Measurements from ENCODE around the gene NAA50.

NAA50 gene

GRCh38 chr3:113753376-113753985, 7.4 kb upstream of the NAA50 start:
- DNase-seq: no peak
- Mint-ChIP-seq H3K4me1 (ENCODE audit: low read depth) (peaks cover 25% of the 10 kb centered on the region), H3K4me3 (no peak overlapping the region), H3K27ac (no peak overlapping the region), H3K9me3 (peaks cover 4% of the 10 kb centered on the region), H3K36me3 (ENCODE audit: low read depth) (peaks cover 8% of the 10 kb centered on the region), H3K27me3 (no peaks in the 10 kb centered on the region)

- Mint-ChIP-seq H3K4me1 (ENCODE audit: low read depth) (peaks cover 38% of the 10 kb centered on the region), H3K4me3 (no peak overlapping the region), H3K36me3 (ENCODE audit: low read depth) (peaks cover 14% of the 10 kb centered on the region), H3K27ac (no peak overlapping the region), H3K9me3 (no peaks in the 10 kb centered on the region), H3K27me3 (no peaks in the 10 kb centered on the region)
- no peak for DNase-seq
Measured at GRCh38 chr3:113751141-113751540, 5.1 kb upstream of the NAA50 start.

GRCh38 chr3:113747283-113748046, 1.4 kb upstream of the NAA50 start:
- Mint-ChIP-seq H3K36me3 (ENCODE audit: low read depth) (peaks cover 47% of the 10 kb centered on the region), H3K4me3 (peak overlapping the region; percentile 99), H3K27me3 (no peaks in the 10 kb centered on the region), H3K9me3 (no peaks in the 10 kb centered on the region), H3K4me1 (ENCODE audit: low read depth) (peaks cover 59% of the 10 kb centered on the region), H3K27ac (peak overlapping the region; percentile 100)
- DNase-seq: peak; percentile 53

- peaks cover 66% of the 10 kb centered on the region for H3K4me1 Mint-ChIP-seq (ENCODE audit: low read depth)
- peak within 1 kb of the TSS; percentile 100 for H3K27ac Mint-ChIP-seq
- no peaks in the 10 kb centered on the region for H3K9me3 Mint-ChIP-seq
- DNase-seq: peak; percentile 82
- peak within 1 kb of the TSS; percentile 99 for H3K4me3 Mint-ChIP-seq
- peaks cover 54% of the 10 kb centered on the region for H3K36me3 Mint-ChIP-seq (ENCODE audit: low read depth)
- no peaks in the 10 kb centered on the region for H3K27me3 Mint-ChIP-seq
Measured at GRCh38 chr3:113746548-113747282, 666 bp upstream of the NAA50 start, which contains the start of gene ATP6V1A. ATP6V1A (plus strand) TSS chr3:113747035; CDS start chr3:113778754, 31,719 bp downstream.

GRCh38 chr3:113744941-113745755, 901 bp downstream of the NAA50 start:
- Mint-ChIP-seq H3K9me3 (no peaks in the 10 kb centered on the region), H3K36me3 (ENCODE audit: low read depth) (peaks cover 68% of the 10 kb centered on the region), H3K4me3 (peak overlapping the region; percentile 99), H3K4me1 (ENCODE audit: low read depth) (peaks cover 77% of the 10 kb centered on the region), H3K27ac (peak overlapping the region; percentile 100), H3K27me3 (no peaks in the 10 kb centered on the region)
- peak; percentile 74 for DNase-seq

GRCh38 chr3:113743006-113743630, 2.9 kb downstream of the NAA50 start:
- Mint-ChIP-seq H3K4me3 (peak overlapping the region; percentile 99), H3K9me3 (no peaks in the 10 kb centered on the region), H3K27me3 (no peaks in the 10 kb centered on the region), H3K36me3 (ENCODE audit: low read depth) (peaks cover 79% of the 10 kb centered on the region), H3K27ac (peak overlapping the region; percentile 100), H3K4me1 (ENCODE audit: low read depth) (peaks cover 75% of the 10 kb centered on the region)
- no peak for DNase-seq

GRCh38 chr3:113741620-113742019, 4.4 kb downstream of the NAA50 start:
- Mint-ChIP-seq H3K27ac (peak overlapping the region; percentile 50), H3K4me1 (ENCODE audit: low read depth) (peaks cover 82% of the 10 kb centered on the region), H3K27me3 (no peaks in the 10 kb centered on the region), H3K36me3 (ENCODE audit: low read depth) (peaks cover 73% of the 10 kb centered on the region), H3K9me3 (no peaks in the 10 kb centered on the region), H3K4me3 (peak overlapping the region; percentile 36)
- no peak for DNase-seq

GRCh38 chr3:113741086-113741485, 5.0 kb downstream of the NAA50 start:
- Mint-ChIP-seq H3K27ac (peak overlapping the region; percentile 50), H3K9me3 (no peaks in the 10 kb centered on the region), H3K4me1 (ENCODE audit: low read depth) (peaks cover 82% of the 10 kb centered on the region), H3K27me3 (no peaks in the 10 kb centered on the region), H3K36me3 (ENCODE audit: low read depth) (peaks cover 72% of the 10 kb centered on the region), H3K4me3 (peak overlapping the region; percentile 5)
- no peak for DNase-seq

GRCh38 chr3:113736548-113737089, 9.4 kb downstream of the NAA50 start:
- peak overlapping the region; percentile 62 for H3K27ac Mint-ChIP-seq
- no peak overlapping the region for H3K4me3 Mint-ChIP-seq
- H3K36me3 Mint-ChIP-seq (ENCODE audit: low read depth): peaks cover 71% of the 10 kb centered on the region

GRCh38 chr3:113731694-113732093, 14.4 kb downstream of the NAA50 start:
- no peak for DNase-seq
- peaks cover 47% of the 10 kb centered on the region for H3K4me1 Mint-ChIP-seq (ENCODE audit: low read depth)
- no peaks in the 10 kb centered on the region for H3K9me3 Mint-ChIP-seq
- H3K4me3 Mint-ChIP-seq: no peak overlapping the region
- no peaks in the 10 kb centered on the region for H3K27me3 Mint-ChIP-seq
- H3K27ac Mint-ChIP-seq: no peak overlapping the region
- peaks cover 84% of the 10 kb centered on the region for H3K36me3 Mint-ChIP-seq (ENCODE audit: low read depth)

More at GRCh38 chr3:113736548-113737089, 9.4 kb downstream of the NAA50 start:
- H3K27me3 Mint-ChIP-seq: no peaks in the 10 kb centered on the region
- peaks cover 81% of the 10 kb centered on the region for H3K4me1 Mint-ChIP-seq (ENCODE audit: low read depth)
- no peak for DNase-seq
- no peaks in the 10 kb centered on the region for H3K9me3 Mint-ChIP-seq

- Mint-ChIP-seq H3K27me3 (no peaks in the 10 kb centered on the region), H3K36me3 (ENCODE audit: low read depth) (peaks cover 85% of the 10 kb centered on the region), H3K4me3 (no peak overlapping the region), H3K4me1 (ENCODE audit: low read depth) (peaks cover 43% of the 10 kb centered on the region), H3K27ac (no peak overlapping the region), H3K9me3 (no peaks in the 10 kb centered on the region)
- DNase-seq: no peak
Measured at GRCh38 chr3:113730550-113730949, 15.5 kb downstream of the NAA50 start.

- peaks cover 35% of the 10 kb centered on the region for H3K4me1 Mint-ChIP-seq (ENCODE audit: low read depth)
- DNase-seq: no peak
- H3K36me3 Mint-ChIP-seq (ENCODE audit: low read depth): peaks cover 87% of the 10 kb centered on the region
- H3K4me3 Mint-ChIP-seq: no peak overlapping the region
- H3K27ac Mint-ChIP-seq: no peak overlapping the region
- H3K27me3 Mint-ChIP-seq: no peaks in the 10 kb centered on the region
- H3K9me3 Mint-ChIP-seq: no peaks in the 10 kb centered on the region
Measured at GRCh38 chr3:113728661-113729060, 17.4 kb downstream of the NAA50 start.

- H3K27ac Mint-ChIP-seq: peak overlapping the region; percentile 22
- H3K36me3 Mint-ChIP-seq (ENCODE audit: low read depth): peaks cover 97% of the 10 kb centered on the region
- H3K4me1 Mint-ChIP-seq (ENCODE audit: low read depth): peaks cover 32% of the 10 kb centered on the region
Measured at GRCh38 chr3:113721636-113722035, 24.4 kb downstream of the NAA50 start.

More at GRCh38 chr3:113721636-113722035, 24.4 kb downstream of the NAA50 start:
- Mint-ChIP-seq H3K27me3 (no peaks in the 10 kb centered on the region), H3K4me3 (no peak overlapping the region), H3K9me3 (no peaks in the 10 kb centered on the region)
- no peak for DNase-seq

Measured in activated T-cell treated with anti-CD3 and anti-CD28 coated beads, Interleukin-2, amount 50 U/mL, for 24 hours (primary cell).